ENCODE data around the gene ADIPOR2.

DNA sequence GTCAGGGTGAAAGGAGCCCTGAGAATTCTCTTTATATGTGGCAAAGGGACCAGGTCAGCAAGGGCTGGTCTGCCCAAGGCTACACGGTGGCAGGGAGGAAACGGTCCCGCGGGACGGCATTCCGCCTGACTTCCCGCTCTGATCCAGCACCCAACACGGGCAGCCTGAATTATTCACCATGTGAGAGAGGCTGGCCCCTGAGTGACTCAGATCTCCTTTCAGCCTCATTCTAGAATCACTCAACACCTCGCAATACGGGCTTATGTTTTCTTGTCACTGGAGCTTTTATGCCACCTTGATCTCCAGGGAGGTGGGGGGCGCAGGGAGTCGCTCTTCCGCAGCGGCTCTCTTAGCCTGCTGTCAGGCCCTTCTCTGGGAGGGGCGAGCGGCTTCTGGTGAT, 138.0 kb downstream of the ADIPOR2 start:
- TF ChIP-seq, protein P1, sequence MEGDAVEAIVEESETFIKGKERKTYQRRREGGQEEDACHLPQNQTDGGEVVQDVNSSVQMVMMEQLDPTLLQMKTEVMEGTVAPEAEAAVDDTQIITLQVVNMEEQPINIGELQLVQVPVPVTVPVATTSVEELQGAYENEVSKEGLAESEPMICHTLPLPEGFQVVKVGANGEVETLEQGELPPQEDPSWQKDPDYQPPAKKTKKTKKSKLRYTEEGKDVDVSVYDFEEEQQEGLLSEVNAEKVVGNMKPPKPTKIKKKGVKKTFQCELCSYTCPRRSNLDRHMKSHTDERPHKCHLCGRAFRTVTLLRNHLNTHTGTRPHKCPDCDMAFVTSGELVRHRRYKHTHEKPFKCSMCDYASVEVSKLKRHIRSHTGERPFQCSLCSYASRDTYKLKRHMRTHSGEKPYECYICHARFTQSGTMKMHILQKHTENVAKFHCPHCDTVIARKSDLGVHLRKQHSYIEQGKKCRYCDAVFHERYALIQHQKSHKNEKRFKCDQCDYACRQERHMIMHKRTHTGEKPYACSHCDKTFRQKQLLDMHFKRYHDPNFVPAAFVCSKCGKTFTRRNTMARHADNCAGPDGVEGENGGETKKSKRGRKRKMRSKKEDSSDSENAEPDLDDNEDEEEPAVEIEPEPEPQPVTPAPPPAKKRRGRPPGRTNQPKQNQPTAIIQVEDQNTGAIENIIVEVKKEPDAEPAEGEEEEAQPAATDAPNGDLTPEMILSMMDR (IDR thresholded peaks at IDR 0.05), result no peak
- no peak for TF ChIP-seq POLR2A (IDR thresholded peaks at IDR 0.05)

Data from ovary (tissue), 3 donors.